Measurements from ENCODE around the gene GRK3.

Gene GRK3

GRCh38 chr22:25772288-25772687, 207.8 kb downstream of the GRK3 start:
- Histone ChIP-seq H3K4me1 (ENCODE audit: control insufficient read depth, insufficient read depth, low read length, unreplicated experiment) (no peaks in the 10 kb centered on the region), H2AFZ (ENCODE audit: low read length, unreplicated experiment) (no peak overlapping the region), H3K27ac (ENCODE audit: low read depth, low read length) (no peak overlapping the region)

GRCh38 chr22:25774575-25775026, 210.1 kb downstream of the GRK3 start:
- no peak overlapping the region for H3K27ac ChIP-seq (ENCODE audit: low read depth, low read length)
- H3K4me1 ChIP-seq (ENCODE audit: control insufficient read depth, insufficient read depth, low read length, unreplicated experiment), result no peaks in the 10 kb centered on the region
- no peak overlapping the region for H3K4me3 ChIP-seq (ENCODE audit: low read depth, low read length)
- no peaks in the 10 kb centered on the region for H3K79me2 ChIP-seq (ENCODE audit: control insufficient read depth, insufficient read depth, low read length, unreplicated experiment)
- no peaks in the 10 kb centered on the region for H3K27me3 ChIP-seq (ENCODE audit: insufficient read depth, low read length)
- H2AFZ ChIP-seq (ENCODE audit: low read length, unreplicated experiment), result no peak overlapping the region
- no peaks in the 10 kb centered on the region for H3K36me3 ChIP-seq (ENCODE audit: insufficient read depth, low read length)

More at GRCh38 chr22:25772288-25772687, 207.8 kb downstream of the GRK3 start:
- no peaks in the 10 kb centered on the region for H3K79me2 ChIP-seq (ENCODE audit: control insufficient read depth, insufficient read depth, low read length, unreplicated experiment)
- H3K36me3 ChIP-seq (ENCODE audit: insufficient read depth, low read length), result no peaks in the 10 kb centered on the region
- no peaks in the 10 kb centered on the region for H3K27me3 ChIP-seq (ENCODE audit: insufficient read depth, low read length)
- no peak overlapping the region for H3K4me3 ChIP-seq (ENCODE audit: low read depth, low read length)

- H3K27me3 ChIP-seq (ENCODE audit: insufficient read depth, low read length), result no peaks in the 10 kb centered on the region
- no peak overlapping the region for H3K4me3 ChIP-seq (ENCODE audit: low read depth, low read length)
- H2AFZ ChIP-seq (ENCODE audit: low read length, unreplicated experiment), result no peak overlapping the region
- H3K36me3 ChIP-seq (ENCODE audit: insufficient read depth, low read length), result no peaks in the 10 kb centered on the region
- no peaks in the 10 kb centered on the region for H3K79me2 ChIP-seq (ENCODE audit: control insufficient read depth, insufficient read depth, low read length, unreplicated experiment)
- H3K4me1 ChIP-seq (ENCODE audit: control insufficient read depth, insufficient read depth, low read length, unreplicated experiment), result no peaks in the 10 kb centered on the region
- H3K27ac ChIP-seq (ENCODE audit: low read depth, low read length), result no peak overlapping the region
These were observed 211.1 kb downstream of the GRK3 start for GRCh38 chr22:25775531-25775930.

- Histone ChIP-seq H3K79me2 (ENCODE audit: control insufficient read depth, insufficient read depth, low read length, unreplicated experiment) (no peaks in the 10 kb centered on the region), H3K4me1 (ENCODE audit: control insufficient read depth, insufficient read depth, low read length, unreplicated experiment) (no peaks in the 10 kb centered on the region), H3K27me3 (ENCODE audit: insufficient read depth, low read length) (no peaks in the 10 kb centered on the region), H3K4me3 (ENCODE audit: low read depth, low read length) (no peak overlapping the region), H3K27ac (ENCODE audit: low read depth, low read length) (no peak overlapping the region), H2AFZ (ENCODE audit: low read length, unreplicated experiment) (no peak overlapping the region), H3K36me3 (ENCODE audit: insufficient read depth, low read length) (no peaks in the 10 kb centered on the region)
These were observed 212.9 kb downstream of the GRK3 start for GRCh38 chr22:25777411-25777810.

- Histone ChIP-seq H3K36me3 (ENCODE audit: insufficient read depth, low read length) (no peaks in the 10 kb centered on the region), H3K27me3 (ENCODE audit: insufficient read depth, low read length) (no peaks in the 10 kb centered on the region), H3K4me1 (ENCODE audit: control insufficient read depth, insufficient read depth, low read length, unreplicated experiment) (no peaks in the 10 kb centered on the region), H3K79me2 (ENCODE audit: control insufficient read depth, insufficient read depth, low read length, unreplicated experiment) (no peaks in the 10 kb centered on the region), H2AFZ (ENCODE audit: low read length, unreplicated experiment) (no peak overlapping the region), H3K4me3 (ENCODE audit: low read depth, low read length) (no peak overlapping the region), H3K27ac (ENCODE audit: low read depth, low read length) (no peak overlapping the region)
These were observed 213.4 kb downstream of the GRK3 start for GRCh38 chr22:25777870-25778269.

All from ACC112 (cell line).